A549 treated with AZD9567 at 1 μM for 4 hours (cell line): ENCODE measurements around the gene GABRA5. TPM values are rescaled to one million over a fixed set of nuclear protein-coding genes. Genes with fewer than 3 reads are reported as not detected.

Source experiments
- total RNA-seq: library from RNA; stranded (reverse); fragments of 200-300 nt; extraction: Qiagen RNA extraction; gene quantifications from 5 replicates; pipeline ENCODE4 v1.2.3, GENCODE V29; 2022; ENCODE audit not compliant: insufficient read depth

GABRA5 gene
- total RNA-seq: 79.4 to 118 TPM (median 101 TPM) in 5 replicates

DNA sequence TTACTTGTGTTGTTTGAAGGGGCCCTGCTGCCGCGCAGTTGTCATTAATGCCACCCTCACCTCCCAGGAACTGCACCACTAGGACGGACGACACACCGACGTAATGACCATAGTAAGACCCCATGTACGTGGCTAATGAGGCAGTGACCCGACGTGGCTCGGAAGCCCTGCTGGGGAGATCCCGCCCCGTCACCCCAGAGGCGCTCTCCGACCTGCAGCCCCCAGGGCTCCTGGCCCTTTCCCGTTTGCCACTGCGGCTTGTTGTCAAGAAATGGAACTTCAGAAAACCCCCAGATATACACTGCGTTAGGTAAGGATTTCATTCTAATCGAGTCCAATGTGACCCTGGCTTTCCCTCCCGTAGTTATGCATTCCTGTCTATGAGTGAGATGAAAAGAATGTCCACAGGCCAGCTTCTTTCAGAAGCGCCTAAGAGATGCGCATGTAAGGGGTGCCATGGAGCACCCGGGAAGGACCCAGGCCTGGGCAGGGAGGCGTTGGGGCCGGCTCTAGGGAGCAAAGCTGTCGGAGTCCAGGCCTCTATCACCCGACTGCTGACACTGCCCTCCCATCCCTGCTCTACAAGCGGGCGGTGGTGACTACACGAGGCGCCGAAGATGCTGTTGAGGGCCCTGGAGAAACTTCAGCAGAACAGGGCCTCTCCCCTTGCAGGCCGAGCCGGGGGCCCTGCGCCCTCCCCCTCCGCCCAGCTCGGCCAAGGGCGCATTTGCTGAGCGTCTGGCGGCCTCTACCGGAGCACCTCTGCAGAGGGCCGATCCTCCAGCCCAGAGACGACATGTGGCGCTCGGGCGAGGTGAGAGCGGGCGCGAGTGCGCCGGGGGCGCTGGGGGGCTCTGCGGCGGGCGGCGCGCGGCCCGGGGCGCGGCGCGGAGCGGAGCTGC lies at the start of gene GABRA5:
GABRA5 (plus strand) TSS at position 765 of the 902 bp plus-strand sequence. CDS start 2,187 bp downstream, outside the sequence.

DNA sequence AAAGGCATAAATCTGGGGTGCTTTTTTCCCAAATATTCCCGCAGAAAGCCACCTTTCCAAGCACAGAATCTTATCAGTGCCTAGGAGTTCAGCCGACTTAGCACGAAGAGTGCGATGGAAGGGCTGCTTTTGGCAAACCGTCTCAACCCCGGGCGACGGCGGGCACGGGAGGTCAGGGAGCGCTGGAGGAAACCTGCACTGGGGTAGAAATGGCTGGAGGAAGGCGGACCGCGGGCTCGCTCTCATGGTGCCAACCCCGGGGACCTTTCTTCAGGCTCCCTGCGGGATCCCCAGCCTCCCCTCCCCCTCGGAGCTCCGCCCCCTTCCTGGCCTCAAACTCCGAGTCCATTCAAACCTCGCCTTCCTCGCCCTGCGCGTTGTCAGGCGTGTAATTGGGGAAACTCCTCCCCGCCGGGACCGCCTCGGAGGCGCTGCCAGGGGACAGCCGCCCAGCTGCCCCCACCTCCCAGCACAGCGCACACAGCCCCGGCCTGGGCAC lies 103.9 kb downstream of the GABRA5 start, which contains the start of gene GABRG3:
GABRG3 (plus strand) TSS at position 470 of the 499 bp plus-strand sequence.

Other genes with a start within 250 kb of the GABRA5 start
- 63.8 to 97.6 TPM (median 78.5 TPM) in 5 replicates for gene GABRB3, start 94.0 kb upstream of the GABRA5 start, total RNA-seq
- 0.19 to 0.39 TPM (median 0.28 TPM) in 4 of 5 replicates, not detected in the other for gene GABRG3, start 104.1 kb downstream of the GABRA5 start, total RNA-seq